Liver (tissue), 9 donors: Measurements from ENCODE around the gene RNASE7. TPM values are rescaled to one million over a fixed set of nuclear protein-coding genes. Genes with fewer than 3 reads are reported as not detected.

Source experiments
- DNase-seq: peaks from one replicate; pipeline ENCODE4 v3.0.0-alpha.2; 2017; ENCODE audit warnings: low spot score
- H3K27ac ChIP-seq, 2 donors: one replicate each; pipeline ENCODE4 v1.7.0; 2013; ENCODE audit warnings: inconsistent platforms in 2 of 2, low read length in 2 of 2, control low read depth in 1 of 2, low read depth in 1 of 2, mild to moderate bottlenecking in 1 of 2
- H3K27me3 ChIP-seq, 4 donors: one replicate each; pipeline versions ENCODE4 v1.6.1 to v1.7.0; 2013; ENCODE audit warnings: low read length in 3 of 4, inconsistent platforms in 1 of 4, mild to moderate bottlenecking in 1 of 4, moderate library complexity in 1 of 4; ENCODE audit not compliant: control insufficient read depth in 4 of 4, insufficient read depth in 4 of 4
- H3K36me3 ChIP-seq, 4 donors: one replicate each; pipeline versions ENCODE4 v1.6.1 to v1.7.0; 2013; ENCODE audit warnings: low read length in 3 of 4, mild to moderate bottlenecking in 3 of 4, low read depth in 1 of 4, moderate library complexity in 1 of 4; ENCODE audit not compliant: control insufficient read depth in 4 of 4, insufficient read depth in 3 of 4
- H3K4me1 ChIP-seq, 4 donors: one replicate each; pipeline versions ENCODE4 v1.6.1 to v1.7.0; 2013; ENCODE audit warnings: low read length in 3 of 4, mild to moderate bottlenecking in 3 of 4, moderate library complexity in 1 of 4; ENCODE audit not compliant: control insufficient read depth in 4 of 4, insufficient read depth in 4 of 4
- H3K4me3 ChIP-seq, 3 donors: one replicate each; pipeline versions ENCODE4 v1.6.1 to v1.7.0; 2013; ENCODE audit warnings: low read length in 3 of 3, control low read depth in 1 of 3, low read depth in 1 of 3, mild to moderate bottlenecking in 1 of 3
- H3K9ac ChIP-seq, 2 donors: one replicate each; pipeline ENCODE4 v1.7.0; 2013; ENCODE audit warnings: low read length in 2 of 2, mild to moderate bottlenecking in 2 of 2, moderate library complexity in 2 of 2, control low read depth in 1 of 2, low read depth in 1 of 2
- H3K9me3 ChIP-seq, 4 donors: one replicate each; pipeline versions ENCODE4 v1.6.1 to v1.7.0; 2013; ENCODE audit warnings: low read length in 3 of 4; ENCODE audit not compliant: control insufficient read depth in 4 of 4
- FOXA1 ChIP-seq: IDR thresholded peaks from 2 replicates; pipeline ENCODE4 v1.6.1; 2016; ENCODE audit warnings: antibody characterized with exemption
- FOXA2 ChIP-seq: IDR thresholded peaks from 2 replicates; pipeline ENCODE4 v1.6.1; 2016; ENCODE audit warnings: antibody characterized with exemption
- GABPA ChIP-seq, 2 donors: IDR thresholded peaks in 1 of 2; conservative IDR thresholded peaks in 1 of 2; 2 replicates each; pipeline ENCODE4 v1.6.1; 2016; ENCODE audit warnings: antibody characterized with exemption in 2 of 2, mild to moderate bottlenecking in 1 of 2, moderate library complexity in 1 of 2
- HNF4A ChIP-seq, 2 donors: conservative IDR thresholded peaks; 2 replicates each; pipeline ENCODE4 v1.6.1; 2016; ENCODE audit warnings: antibody characterized with exemption in 2 of 2, mild to moderate bottlenecking in 2 of 2
- HNF4G ChIP-seq: IDR thresholded peaks from 2 replicates; pipeline ENCODE4 v1.6.1; 2016; ENCODE audit warnings: antibody characterized with exemption
- JUND ChIP-seq, 2 donors: IDR thresholded peaks; 2 replicates each; pipeline ENCODE4 v1.6.1; 2016; ENCODE audit warnings: antibody characterized with exemption in 2 of 2
- NR2F2 ChIP-seq: IDR thresholded peaks from 2 replicates; pipeline ENCODE4 v1.6.1; 2016; ENCODE audit warnings: antibody characterized with exemption
- RAD21 ChIP-seq, 2 donors: IDR thresholded peaks; 2 replicates each; pipeline ENCODE4 v1.6.1; 2016; ENCODE audit warnings: antibody characterized with exemption in 2 of 2, mild to moderate bottlenecking in 2 of 2
- RXRA ChIP-seq, 2 donors: IDR thresholded peaks; 2 replicates each; pipeline ENCODE4 v1.6.1; 2017 to 2018; ENCODE audit warnings: antibody characterized with exemption in 2 of 2, mild to moderate bottlenecking in 1 of 2
- SP1 ChIP-seq: IDR thresholded peaks from 2 replicates; pipeline ENCODE4 v1.6.1; 2018; ENCODE audit warnings: antibody characterized with exemption, mild to moderate bottlenecking
- TAF1 ChIP-seq: conservative IDR thresholded peaks from 2 replicates; pipeline ENCODE4 v1.6.1; 2016; ENCODE audit warnings: antibody characterized with exemption, mild to moderate bottlenecking
- YY1 ChIP-seq: IDR thresholded peaks from 2 replicates; pipeline ENCODE4 v1.6.1; 2016; ENCODE audit warnings: antibody characterized with exemption, mild to moderate bottlenecking
- WGBS: extraction: QIAGEN DNeasy Blood & Tissue Kit; methylation state at CpG from one replicate; pipeline ENCODE4 v1.1.7; 2013; 5-methylcytosine and 5-hydroxymethylcytosine counted together
- polyA plus RNA-seq, 2 donors: library from polyadenylated mRNA; stranded (reverse) in 1 of 2; unstranded in 1 of 2; fragments of 200-250 nt in 1 of 2; fragments of >200 nt in 1 of 2; fragmentation: Nextera tagmentation in 1 of 2; extraction: Ambion mirVana in 1 of 2; gene quantifications; one replicate each; pipeline versions ENCODE4 v1.2.1 to v1.2.3, GENCODE V29; 2013 to 2015
- total RNA-seq, 2 donors: library from RNA; depleted of rRNA; stranded (reverse); fragments of >200 nt; gene quantifications; one replicate each; pipeline ENCODE4 v1.2.3, GENCODE V29; 2014
- TF ChIP-seq, protein P1 (sequence below): IDR thresholded peaks from 2 replicates; pipeline ENCODE4 v1.6.1; 2016; ENCODE audit warnings: antibody characterized with exemption
- TF ChIP-seq, protein P2 (sequence below): IDR thresholded peaks from 2 replicates; pipeline ENCODE4 v1.6.1; 2016; ENCODE audit warnings: antibody characterized with exemption, mild to moderate bottlenecking
- TF ChIP-seq, protein P3 (sequence below): fragments of 150-350 bp; IDR thresholded peaks from 2 replicates; pipeline ENCODE4 v1.5.1; 2017; ENCODE audit warnings: improper control_type of control experiment, low read depth, low read length; ENCODE audit not compliant: missing input control
- TF ChIP-seq, protein P4 (sequence below): IDR thresholded peaks from 2 replicates; pipeline ENCODE4 v1.6.1; 2016; ENCODE audit warnings: antibody characterized with exemption
- TF ChIP-seq, protein P5 (sequence below): IDR thresholded peaks from 2 replicates; pipeline ENCODE4 v1.6.1; 2016; ENCODE audit warnings: antibody characterized with exemption
- donor health status: healthy.
- donor health status: healthy.
- donor health status: healthy.
- donor health status: healthy.
- donor health status: healthy.

The RNASE7 gene
- total and polyA plus RNA-seq, 4 donors = 0.11 to 0.33 (median 0.12) TPM; not detected in 1

DNA sequence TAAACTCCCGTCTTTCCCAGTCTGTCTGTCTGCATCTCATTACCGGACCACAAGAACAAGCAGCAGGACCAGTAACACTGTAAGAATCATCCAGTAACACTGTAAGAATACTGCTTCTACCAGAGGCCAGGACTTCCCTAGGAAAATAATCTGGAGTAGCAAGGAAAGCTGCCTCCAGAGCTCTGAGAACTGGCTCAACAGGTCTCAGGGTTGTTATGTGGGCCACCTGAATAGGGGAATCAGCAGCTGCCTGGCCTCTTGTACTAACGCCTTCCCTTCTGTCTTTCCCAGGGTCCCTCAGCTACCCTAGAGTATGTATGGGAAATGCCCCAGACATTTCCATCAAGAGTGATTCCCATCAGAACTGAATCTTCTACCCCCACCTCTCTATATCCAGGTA, 44.0 kb upstream of the RNASE7 start:
- Histone ChIP-seq H3K4me3 (no peak overlapping the region), H3K27ac (no peak overlapping the region), H3K9me3 (no peaks in the 10 kb centered on the region), H3K4me1 (no peaks in the 10 kb centered on the region), H3K36me3 (peaks cover 14 to 43% (median 36%) of the 10 kb centered on the region in 4 donors), H3K9ac (no peak overlapping the region), H3K27me3 (no peaks in the 10 kb centered on the region)
- TF ChIP-seq, protein P1, sequence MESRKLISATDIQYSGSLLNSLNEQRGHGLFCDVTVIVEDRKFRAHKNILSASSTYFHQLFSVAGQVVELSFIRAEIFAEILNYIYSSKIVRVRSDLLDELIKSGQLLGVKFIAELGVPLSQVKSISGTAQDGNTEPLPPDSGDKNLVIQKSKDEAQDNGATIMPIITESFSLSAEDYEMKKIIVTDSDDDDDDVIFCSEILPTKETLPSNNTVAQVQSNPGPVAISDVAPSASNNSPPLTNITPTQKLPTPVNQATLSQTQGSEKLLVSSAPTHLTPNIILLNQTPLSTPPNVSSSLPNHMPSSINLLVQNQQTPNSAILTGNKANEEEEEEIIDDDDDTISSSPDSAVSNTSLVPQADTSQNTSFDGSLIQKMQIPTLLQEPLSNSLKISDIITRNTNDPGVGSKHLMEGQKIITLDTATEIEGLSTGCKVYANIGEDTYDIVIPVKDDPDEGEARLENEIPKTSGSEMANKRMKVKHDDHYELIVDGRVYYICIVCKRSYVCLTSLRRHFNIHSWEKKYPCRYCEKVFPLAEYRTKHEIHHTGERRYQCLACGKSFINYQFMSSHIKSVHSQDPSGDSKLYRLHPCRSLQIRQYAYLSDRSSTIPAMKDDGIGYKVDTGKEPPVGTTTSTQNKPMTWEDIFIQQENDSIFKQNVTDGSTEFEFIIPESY = no peak
- TF ChIP-seq GABPA (IDR thresholded peaks at IDR 0.05 in 1 of 2, conservative IDR thresholded peaks at IDR 0.05 in 1 of 2) (no peak), FOXA1 (no peak), FOXA2 (no peak), NR2F2 (no peak), SP1 (no peak), HNF4G (no peak), JUND (IDR thresholded peaks at IDR 0.05) (no peak)
- TF ChIP-seq, protein P2, sequence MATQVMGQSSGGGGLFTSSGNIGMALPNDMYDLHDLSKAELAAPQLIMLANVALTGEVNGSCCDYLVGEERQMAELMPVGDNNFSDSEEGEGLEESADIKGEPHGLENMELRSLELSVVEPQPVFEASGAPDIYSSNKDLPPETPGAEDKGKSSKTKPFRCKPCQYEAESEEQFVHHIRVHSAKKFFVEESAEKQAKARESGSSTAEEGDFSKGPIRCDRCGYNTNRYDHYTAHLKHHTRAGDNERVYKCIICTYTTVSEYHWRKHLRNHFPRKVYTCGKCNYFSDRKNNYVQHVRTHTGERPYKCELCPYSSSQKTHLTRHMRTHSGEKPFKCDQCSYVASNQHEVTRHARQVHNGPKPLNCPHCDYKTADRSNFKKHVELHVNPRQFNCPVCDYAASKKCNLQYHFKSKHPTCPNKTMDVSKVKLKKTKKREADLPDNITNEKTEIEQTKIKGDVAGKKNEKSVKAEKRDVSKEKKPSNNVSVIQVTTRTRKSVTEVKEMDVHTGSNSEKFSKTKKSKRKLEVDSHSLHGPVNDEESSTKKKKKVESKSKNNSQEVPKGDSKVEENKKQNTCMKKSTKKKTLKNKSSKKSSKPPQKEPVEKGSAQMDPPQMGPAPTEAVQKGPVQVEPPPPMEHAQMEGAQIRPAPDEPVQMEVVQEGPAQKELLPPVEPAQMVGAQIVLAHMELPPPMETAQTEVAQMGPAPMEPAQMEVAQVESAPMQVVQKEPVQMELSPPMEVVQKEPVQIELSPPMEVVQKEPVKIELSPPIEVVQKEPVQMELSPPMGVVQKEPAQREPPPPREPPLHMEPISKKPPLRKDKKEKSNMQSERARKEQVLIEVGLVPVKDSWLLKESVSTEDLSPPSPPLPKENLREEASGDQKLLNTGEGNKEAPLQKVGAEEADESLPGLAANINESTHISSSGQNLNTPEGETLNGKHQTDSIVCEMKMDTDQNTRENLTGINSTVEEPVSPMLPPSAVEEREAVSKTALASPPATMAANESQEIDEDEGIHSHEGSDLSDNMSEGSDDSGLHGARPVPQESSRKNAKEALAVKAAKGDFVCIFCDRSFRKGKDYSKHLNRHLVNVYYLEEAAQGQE = no peak
- TF ChIP-seq, protein P3, sequence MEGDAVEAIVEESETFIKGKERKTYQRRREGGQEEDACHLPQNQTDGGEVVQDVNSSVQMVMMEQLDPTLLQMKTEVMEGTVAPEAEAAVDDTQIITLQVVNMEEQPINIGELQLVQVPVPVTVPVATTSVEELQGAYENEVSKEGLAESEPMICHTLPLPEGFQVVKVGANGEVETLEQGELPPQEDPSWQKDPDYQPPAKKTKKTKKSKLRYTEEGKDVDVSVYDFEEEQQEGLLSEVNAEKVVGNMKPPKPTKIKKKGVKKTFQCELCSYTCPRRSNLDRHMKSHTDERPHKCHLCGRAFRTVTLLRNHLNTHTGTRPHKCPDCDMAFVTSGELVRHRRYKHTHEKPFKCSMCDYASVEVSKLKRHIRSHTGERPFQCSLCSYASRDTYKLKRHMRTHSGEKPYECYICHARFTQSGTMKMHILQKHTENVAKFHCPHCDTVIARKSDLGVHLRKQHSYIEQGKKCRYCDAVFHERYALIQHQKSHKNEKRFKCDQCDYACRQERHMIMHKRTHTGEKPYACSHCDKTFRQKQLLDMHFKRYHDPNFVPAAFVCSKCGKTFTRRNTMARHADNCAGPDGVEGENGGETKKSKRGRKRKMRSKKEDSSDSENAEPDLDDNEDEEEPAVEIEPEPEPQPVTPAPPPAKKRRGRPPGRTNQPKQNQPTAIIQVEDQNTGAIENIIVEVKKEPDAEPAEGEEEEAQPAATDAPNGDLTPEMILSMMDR = no peak
- DNase-seq = no peak
- WGBS = 83% methylated on average over 3 of the region's 3 CpGs

DNA sequence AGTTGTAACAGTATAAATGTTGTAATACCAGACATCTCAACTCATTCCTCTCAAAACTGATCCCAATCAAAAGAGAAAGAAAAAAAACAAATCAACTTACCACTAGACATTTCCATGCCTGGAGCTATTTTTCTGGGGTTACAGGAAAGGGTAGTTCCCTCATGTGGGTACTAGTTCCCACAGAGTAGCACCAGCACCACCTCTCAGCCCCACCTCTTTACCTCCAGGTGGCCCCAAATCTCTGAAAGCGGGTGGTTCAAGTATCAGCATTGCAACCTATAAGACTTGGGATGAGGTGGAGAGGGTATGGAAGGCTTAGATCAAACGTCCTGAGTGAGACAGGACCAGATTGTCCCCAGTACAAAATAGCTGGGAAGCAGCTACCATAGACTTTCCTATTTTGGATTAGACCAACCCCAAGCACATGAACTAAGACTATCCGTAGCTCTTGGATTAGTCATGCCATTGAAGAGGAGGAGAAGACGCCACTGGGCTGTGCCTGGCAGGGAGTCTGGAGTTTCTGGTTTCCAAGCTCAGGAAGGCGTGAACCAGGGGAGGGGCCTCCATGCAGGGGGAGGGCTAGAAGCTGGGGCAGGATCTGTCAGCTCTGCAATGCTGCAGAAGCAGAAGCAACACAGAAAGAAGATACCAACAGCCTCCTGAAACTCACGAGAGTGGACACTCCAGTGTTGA, 43.3 kb upstream of the RNASE7 start, which contains the start of gene SLC39A2:
SLC39A2 (plus strand) TSS at position 620 of the 693 bp plus-strand sequence. CDS start 154 bp downstream, outside the sequence.
- H3K27me3 ChIP-seq = no peaks in the 10 kb centered on the region
- no peak within 1 kb of the TSS for H3K27ac ChIP-seq
- H3K4me1 ChIP-seq = no peaks in the 10 kb centered on the region
- no peak within 1 kb of the TSS for H3K9ac ChIP-seq
- H3K9me3 ChIP-seq = no peaks in the 10 kb centered on the region
- peaks cover 14 to 39% (median 33%) of the 10 kb centered on the region in 4 donors for H3K36me3 ChIP-seq
- no peak within 1 kb of the TSS for H3K4me3 ChIP-seq
- WGBS = 67% methylated on average over 6 of the region's 6 CpGs
- DNase-seq = no peak
- TF ChIP-seq TAF1 (no peak), YY1 (no peak), FOXA2 (no peak), SP1 (no peak), HNF4G (no peak), NR2F2 (no peak), RXRA (IDR thresholded peaks at IDR 0.05) (no peak), FOXA1 (no peak), HNF4A (conservative IDR thresholded peaks at IDR 0.05) (no peak), RAD21 (IDR thresholded peaks at IDR 0.05) (no peak), GABPA (IDR thresholded peaks at IDR 0.05 in 1 of 2, conservative IDR thresholded peaks at IDR 0.05 in 1 of 2) (no peak)
- TF ChIP-seq, protein P2 = no peak
- TF ChIP-seq, protein P4, sequence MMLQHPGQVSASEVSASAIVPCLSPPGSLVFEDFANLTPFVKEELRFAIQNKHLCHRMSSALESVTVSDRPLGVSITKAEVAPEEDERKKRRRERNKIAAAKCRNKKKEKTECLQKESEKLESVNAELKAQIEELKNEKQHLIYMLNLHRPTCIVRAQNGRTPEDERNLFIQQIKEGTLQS = no peak
- TF ChIP-seq, protein P5, sequence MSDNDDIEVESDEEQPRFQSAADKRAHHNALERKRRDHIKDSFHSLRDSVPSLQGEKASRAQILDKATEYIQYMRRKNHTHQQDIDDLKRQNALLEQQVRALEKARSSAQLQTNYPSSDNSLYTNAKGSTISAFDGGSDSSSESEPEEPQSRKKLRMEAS = no peak
- TF ChIP-seq, protein P3 = no peak
